ENCODE data around the gene CAPN3.

- TF ChIP-seq POLR2A (IDR thresholded peaks at IDR 0.05) (no peak), CTCF (IDR thresholded peaks at IDR 0.05) (no peak)
Measured at GRCh38 chr15:42338500-42338899, 20.8 kb upstream of the CAPN3 start.
